ENCODE data around the gene ANKS1B. TPM values are rescaled to one million over a fixed set of nuclear protein-coding genes. Genes with fewer than 3 reads are reported as not detected.

The ANKS1B gene
- total RNA-seq, 1 donor from 2014 or later: 0.46 TPM

DNA sequence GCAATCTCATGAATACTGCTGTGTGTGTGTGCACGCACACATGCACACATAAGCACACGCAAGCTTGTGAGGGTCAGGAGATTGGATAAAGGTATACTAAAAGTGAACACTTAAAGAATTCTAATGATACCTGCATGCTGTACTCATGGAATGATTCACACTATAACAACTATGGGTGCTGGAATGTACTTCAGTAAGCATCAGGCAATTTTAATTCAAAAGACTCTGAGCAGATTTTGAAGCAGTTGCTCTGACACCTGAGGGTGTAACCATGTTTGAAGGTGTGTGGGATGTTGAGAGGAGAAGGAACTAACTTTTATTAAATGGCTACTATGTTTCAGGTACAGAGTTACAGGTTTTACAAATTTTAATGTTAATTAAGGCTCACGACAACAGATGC, 275.6 kb downstream of the ANKS1B start:
- no peak overlapping the region for H3K4me3 ChIP-seq (ENCODE audit: low read depth, low read length)
- no peak for TF ChIP-seq CTCF (conservative IDR thresholded peaks at IDR 0.05; ENCODE audit: low read depth, low read length)
- DNase-seq (ENCODE audit: low read depth): no peak

GRCh38 chr12:99707883-99708282, 276.9 kb downstream of the ANKS1B start:
- no peak for DNase-seq (ENCODE audit: low read depth)
- TF ChIP-seq CTCF (conservative IDR thresholded peaks at IDR 0.05; ENCODE audit: low read depth, low read length): no peak
- no peak overlapping the region for H3K4me3 ChIP-seq (ENCODE audit: low read depth, low read length)

DNA sequence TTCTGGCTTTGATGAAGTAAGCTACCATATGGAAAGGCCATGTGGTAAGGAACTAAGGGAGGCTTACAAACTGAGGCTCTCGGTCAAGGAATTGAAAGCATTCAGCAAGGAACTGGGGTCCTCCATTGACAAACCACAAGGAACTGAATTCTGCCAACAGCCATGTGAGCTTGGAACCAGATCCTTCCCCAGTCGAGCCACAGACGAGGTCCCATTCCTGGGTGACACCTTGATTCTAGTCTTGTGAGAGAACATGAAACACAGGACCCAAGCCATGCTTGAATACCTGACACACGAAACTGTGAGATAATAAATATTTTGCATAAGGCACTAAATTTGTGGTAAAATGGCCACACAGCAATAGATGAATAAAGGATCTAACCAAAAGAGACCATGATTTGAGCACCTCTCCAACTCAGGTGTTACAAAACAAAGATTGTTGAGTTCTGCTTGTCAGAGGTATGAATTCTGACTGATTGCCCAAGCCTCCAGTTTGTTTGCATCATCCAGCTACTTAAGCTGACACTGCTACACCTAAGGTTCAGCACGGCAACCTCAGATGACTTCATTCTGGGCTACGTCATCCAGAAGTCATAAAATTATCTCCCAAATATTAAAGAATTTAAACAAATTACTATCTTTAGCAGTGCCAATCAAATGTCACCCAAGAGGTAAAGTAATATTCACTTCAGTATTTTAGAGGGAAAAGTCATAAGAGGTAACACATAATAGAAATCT, 277.8 kb downstream of the ANKS1B start:
- no peak overlapping the region for H3K4me3 ChIP-seq (ENCODE audit: low read depth, low read length)
- no peak for DNase-seq (ENCODE audit: low read depth)
- no peak for TF ChIP-seq CTCF (conservative IDR thresholded peaks at IDR 0.05; ENCODE audit: low read depth, low read length)

- no peak overlapping the region for H3K4me3 ChIP-seq (ENCODE audit: low read depth, low read length)
- no peak for DNase-seq (ENCODE audit: low read depth)
- TF ChIP-seq CTCF (conservative IDR thresholded peaks at IDR 0.05; ENCODE audit: low read depth, low read length): no peak
Measured at GRCh38 chr12:99704458-99704857, 280.3 kb downstream of the ANKS1B start.

DNA sequence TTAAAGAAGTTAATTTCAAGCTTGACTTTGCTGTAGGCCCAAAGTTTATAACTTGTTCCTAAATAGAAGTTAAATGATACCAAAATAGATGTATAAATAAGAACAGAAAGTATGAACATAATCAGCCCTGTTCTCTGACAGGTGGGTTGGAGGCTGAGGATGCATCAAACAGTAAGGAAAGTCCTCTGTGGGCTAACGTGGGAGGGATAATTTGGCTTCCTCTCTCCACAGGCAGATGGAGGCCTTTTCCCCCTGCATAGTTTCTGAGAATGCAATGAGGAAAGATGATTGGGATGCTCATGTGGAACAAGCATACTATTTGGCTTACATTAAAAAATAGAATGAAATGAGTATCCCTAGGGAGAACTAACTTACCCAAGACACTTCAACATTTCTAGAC, 280.7 kb downstream of the ANKS1B start:
- DNase-seq (ENCODE audit: low read depth): no peak
- no peak overlapping the region for H3K4me3 ChIP-seq (ENCODE audit: low read depth, low read length)
- no peak for TF ChIP-seq CTCF (conservative IDR thresholded peaks at IDR 0.05; ENCODE audit: low read depth, low read length)

- TF ChIP-seq CTCF (conservative IDR thresholded peaks at IDR 0.05; ENCODE audit: low read depth, low read length): no peak
- no peak for DNase-seq (ENCODE audit: low read depth)
- no peak overlapping the region for H3K4me3 ChIP-seq (ENCODE audit: low read depth, low read length)
Measured at GRCh38 chr12:99700032-99700431, 284.7 kb downstream of the ANKS1B start.

DNA sequence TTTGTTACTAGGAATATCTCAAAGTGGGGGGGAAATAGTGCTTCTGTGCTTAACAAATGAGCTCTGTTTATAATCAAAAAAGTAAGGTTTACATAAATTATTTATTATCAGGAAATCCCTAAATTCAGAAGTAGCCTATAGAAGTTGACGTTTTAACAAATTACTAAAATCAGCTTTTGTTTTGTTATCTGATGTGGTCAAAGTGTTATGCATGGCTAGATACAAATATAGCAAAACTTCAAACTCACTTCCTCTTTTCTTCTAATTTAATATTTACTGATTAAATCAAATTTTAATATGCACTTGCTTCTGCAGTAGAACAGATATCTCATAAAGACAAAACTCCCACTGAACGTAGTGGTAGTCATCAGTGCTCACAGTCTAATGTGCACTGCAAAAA, 289.7 kb downstream of the ANKS1B start:
- H3K4me3 ChIP-seq (ENCODE audit: low read depth, low read length): no peak overlapping the region
- no peak for DNase-seq (ENCODE audit: low read depth)
- TF ChIP-seq CTCF (conservative IDR thresholded peaks at IDR 0.05; ENCODE audit: low read depth, low read length): no peak
